K562 (cell line): ENCODE data around the gene CNGA3. TPM values are rescaled to one million over a fixed set of nuclear protein-coding genes. Genes with fewer than 3 reads are reported as not detected.

Experiments used
- DNMT1 ChIP-seq: fragments of 450-650 bp; IDR thresholded peaks from 2 replicates; pipeline ENCODE4 v1.6.1; 2016; ENCODE audit warnings: antibody characterized with exemption, mild to moderate bottlenecking
- HEY1 ChIP-seq: fragments of 250-450 bp; sonication (Bioruptor Pico); IDR thresholded peaks from 2 replicates; pipeline ENCODE4 v1.5.0; 2020; ENCODE audit warnings: mild to moderate bottlenecking, moderate library complexity, borderline replicate concordance
- IRF9 ChIP-seq: fragments of 450-650 bp; IDR thresholded peaks from 2 replicates; pipeline ENCODE4 v1.6.1; 2016; ENCODE audit warnings: missing biosample characterization, missing genetic modification characterization
- RREB1 ChIP-seq: fragments of 250-450 bp; sonication (Bioruptor Pico); IDR thresholded peaks from 2 replicates; pipeline ENCODE4 v1.4.0; 2020
- SPI1 ChIP-seq: IDR thresholded peaks from 2 replicates; pipeline ENCODE4 v1.6.1; 2011; ENCODE audit warnings: low read depth, low read length, control low read depth, borderline replicate concordance
- VEZF1 ChIP-seq: fragments of 200-800 bp; sonication (Bioruptor generic); IDR thresholded peaks from 2 replicates; pipeline ENCODE4 v1.6.1; 2017; ENCODE audit warnings: missing genetic modification characterization, missing compliant biosample characterization
- XRCC5 ChIP-seq: fragments of 200-400 bp; formaldehyde crosslinking; IDR thresholded peaks from 2 replicates; pipeline ENCODE4 v1.6.1; 2017; ENCODE audit warnings: low read depth, mild to moderate bottlenecking, low read length
- polyA plus RNA-seq, 8 experiments: library from polyadenylated mRNA; depleted of rRNA in 4 of 8; stranded (reverse) in 5 of 8; unstranded in 3 of 8; fragments of >200 nt; fragmentation: Nextera tagmentation in 2 of 8; fragmentation: Illumina TruSeq in 1 of 8; extraction: Ambion mirVana in 2 of 8; extraction: Trizol in 1 of 8; gene quantifications; 2 replicates each; pipeline versions ENCODE4 v1.2.1 to v1.2.3, GENCODE V29; 2011 to 2014; ENCODE audit warnings: inconsistent platforms in 1 of 8, missing spikeins in 1 of 8
- total RNA-seq, 7 experiments: library from RNA; depleted of rRNA in 6 of 7; stranded (reverse); fragments of >200 nt in 6 of 7; fragmentation: Illumina TruSeq in 2 of 7; extraction: Trizol in 2 of 7; gene quantifications; 2 replicates each; pipeline versions ENCODE4 v1.2.1 to v1.2.3, GENCODE V29; 2011 to 2021; ENCODE audit warnings: low replicate concordance in 1 of 7

Gene CNGA3
- total and polyA plus RNA-seq, 9 of the 15 experiments (the other 6 are each of a cell fraction or from before 2014, with no cell fraction given), result not detected

- TF ChIP-seq RREB1 (CRISPR knock-in tag) (no peak), IRF9 (tag) (no peak), DNMT1 (no peak), VEZF1 (CRISPR knock-in tag) (peak; percentile 22; the same call in 1 of the 2 replicates), SPI1 (peak; percentile 27; the same call in 1 of the 2 replicates), HEY1 (CRISPR knock-in tag) (no peak), XRCC5 (no peak)
Observed at GRCh38 chr2:98381494-98381893, 35.2 kb downstream of the CNGA3 start (continued).
